NCI-H82 (cell line): ENCODE data around the gene MLANA.

Experiments
- DNase-seq: peaks from one replicate; lab custom pipeline; 2025; lab: John Stamatoyannopoulos, UW

Gene MLANA

GRCh38 chr9:5890641-5891040 lies at the start of gene MLANA:
Gene MLANA (plus strand): TSS chr9:5890889. CDS start chr9:5892475, 1,586 bp downstream.
- no peak for DNase-seq

GRCh38 chr9:5841771-5842573 lies 48.7 kb upstream of the MLANA start:
- no peak for DNase-seq

- no peak for DNase-seq
These were observed 47.5 kb upstream of the MLANA start for GRCh38 chr9:5842929-5843793.

DNA sequence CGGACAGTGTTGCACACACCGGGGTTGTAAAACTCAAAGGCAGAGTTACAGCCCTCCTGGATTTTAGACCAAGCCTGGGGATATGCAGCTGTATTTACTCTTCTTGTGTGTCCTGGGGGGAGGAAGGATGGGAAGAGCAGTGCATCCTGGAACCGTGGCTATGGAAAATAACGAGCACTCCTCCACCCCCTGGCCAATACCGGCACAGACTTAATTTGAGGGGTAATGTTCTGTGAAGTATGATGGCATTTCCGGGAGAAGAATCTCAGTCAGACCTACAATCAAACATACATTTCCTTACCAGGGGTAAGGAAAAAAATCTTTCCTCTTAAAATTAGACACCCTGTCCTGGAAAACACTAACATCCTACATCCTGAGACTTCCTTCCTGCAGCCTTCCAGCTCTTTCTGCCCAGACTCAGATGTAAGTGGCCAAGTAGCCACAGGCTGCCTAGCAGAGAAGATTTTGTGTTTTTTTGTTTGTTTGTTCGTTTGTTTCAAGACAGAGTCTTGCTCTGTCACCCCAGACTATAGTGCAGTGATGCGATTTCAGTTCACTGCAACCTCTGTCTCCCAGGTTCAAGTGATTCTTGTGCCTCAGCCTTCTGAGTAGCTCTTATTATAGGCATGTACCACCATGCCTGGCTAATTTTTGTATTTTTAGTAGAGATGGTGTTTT lies 46.8 kb upstream of the MLANA start:
- peak; percentile 1 for DNase-seq

DNA sequence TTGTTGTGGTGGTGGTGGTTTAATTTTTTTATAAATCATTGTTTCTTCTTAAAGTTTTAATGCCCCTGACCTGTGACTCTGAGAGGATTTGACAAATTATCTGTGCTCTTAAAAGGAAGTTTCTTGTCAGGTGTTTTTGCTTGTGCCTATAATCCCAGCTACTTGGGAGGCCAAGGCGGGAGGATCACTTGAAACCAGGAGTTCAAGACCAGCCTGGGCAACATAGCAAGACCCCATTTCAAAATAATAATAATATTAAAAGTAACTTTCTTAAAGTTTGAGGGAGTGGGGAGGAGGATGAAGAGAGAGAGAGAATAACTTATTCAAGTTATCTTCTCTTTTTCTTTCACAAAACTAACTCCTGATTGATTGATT lies 45.5 kb upstream of the MLANA start:
- no peak for DNase-seq

DNA sequence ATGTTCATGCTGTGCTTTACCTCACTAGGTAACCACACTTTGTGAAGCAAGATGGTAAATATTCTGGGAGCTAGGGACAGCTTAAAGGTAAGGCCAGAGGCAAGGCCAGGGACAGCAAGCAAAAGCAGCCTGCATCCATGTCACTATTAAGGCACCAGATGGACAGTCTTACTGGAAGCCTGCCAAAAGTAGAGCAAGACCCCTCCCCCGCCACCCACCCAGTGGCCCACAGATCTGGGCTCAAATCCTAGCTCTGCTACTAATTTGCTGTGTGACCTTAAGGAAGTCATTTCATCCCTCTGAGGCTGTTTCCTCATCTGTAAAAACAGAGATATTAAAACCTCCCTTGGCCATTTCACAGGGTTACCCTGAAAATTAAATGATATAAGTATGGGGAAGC lies 44.6 kb upstream of the MLANA start:
- DNase-seq = peak; percentile 83

GRCh38 chr9:5846501-5846921 lies 44.2 kb upstream of the MLANA start:
- no peak for DNase-seq

- DNase-seq = no peak
These were observed 42.3 kb upstream of the MLANA start for GRCh38 chr9:5848372-5848882.

- DNase-seq = no peak
These were observed 40.0 kb upstream of the MLANA start for GRCh38 chr9:5850724-5851122.

DNA sequence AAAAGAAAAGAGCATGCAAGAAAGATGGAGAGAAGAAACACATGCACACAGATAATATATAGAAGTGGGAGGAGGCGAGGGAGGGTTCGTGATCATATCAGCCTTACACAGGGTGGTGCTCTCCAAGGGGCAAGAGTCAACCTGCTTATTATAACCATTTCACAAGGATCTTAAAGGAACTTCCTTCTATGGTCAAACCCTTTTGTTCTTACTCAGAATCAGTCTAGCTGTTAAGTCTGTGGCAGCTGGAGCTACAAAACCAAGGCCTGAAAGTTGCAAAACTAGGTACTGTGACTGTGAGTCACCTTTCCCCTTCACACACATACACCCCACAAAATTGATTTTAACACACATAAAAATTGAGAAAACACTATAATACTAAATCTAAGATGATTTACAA lies 39.2 kb upstream of the MLANA start:
- no peak for DNase-seq

- no peak for DNase-seq
These were observed 37.7 kb upstream of the MLANA start for GRCh38 chr9:5852987-5853386.

DNA sequence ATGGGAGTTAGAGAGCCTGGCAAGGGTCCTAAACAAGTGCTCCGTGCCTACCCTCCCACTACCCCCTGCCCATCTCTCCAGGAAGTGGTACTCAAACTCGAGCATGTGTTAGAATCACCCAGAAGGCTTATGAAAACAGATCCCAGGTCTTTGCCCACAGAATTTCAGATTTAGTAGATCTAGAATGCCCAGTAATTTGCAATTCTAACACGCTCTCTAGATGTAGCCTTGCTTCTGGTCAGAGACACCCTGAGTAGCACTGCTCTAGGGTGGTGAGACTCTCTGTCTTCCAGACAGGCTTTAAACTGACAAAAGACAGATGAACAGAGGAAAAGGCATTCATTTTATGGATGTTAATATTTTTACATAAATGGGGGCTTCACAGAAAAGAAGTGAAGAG lies 37.1 kb upstream of the MLANA start:
- DNase-seq = no peak

GRCh38 chr9:5854063-5854790 lies 36.5 kb upstream of the MLANA start:
- no peak for DNase-seq

DNA sequence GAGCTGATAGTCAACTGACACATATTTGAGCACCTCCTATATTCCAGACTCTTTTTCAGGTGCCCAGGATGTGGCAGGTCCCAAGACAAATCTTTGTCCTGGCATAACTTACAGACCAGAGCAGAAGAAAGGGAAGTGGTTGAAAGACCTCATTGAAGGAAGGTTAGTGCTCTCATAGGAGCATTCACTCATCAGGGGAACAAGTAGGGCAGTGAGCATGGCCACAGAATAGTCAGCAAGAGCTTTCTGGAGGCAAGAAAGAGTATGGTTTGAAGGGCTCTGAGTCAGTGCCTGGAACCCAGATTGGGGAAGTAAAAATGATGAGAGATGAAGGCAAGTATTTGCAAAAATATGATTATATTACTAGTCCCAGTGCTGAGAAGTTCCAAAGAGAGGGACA lies 32.8 kb upstream of the MLANA start:
- DNase-seq = no peak

DNA sequence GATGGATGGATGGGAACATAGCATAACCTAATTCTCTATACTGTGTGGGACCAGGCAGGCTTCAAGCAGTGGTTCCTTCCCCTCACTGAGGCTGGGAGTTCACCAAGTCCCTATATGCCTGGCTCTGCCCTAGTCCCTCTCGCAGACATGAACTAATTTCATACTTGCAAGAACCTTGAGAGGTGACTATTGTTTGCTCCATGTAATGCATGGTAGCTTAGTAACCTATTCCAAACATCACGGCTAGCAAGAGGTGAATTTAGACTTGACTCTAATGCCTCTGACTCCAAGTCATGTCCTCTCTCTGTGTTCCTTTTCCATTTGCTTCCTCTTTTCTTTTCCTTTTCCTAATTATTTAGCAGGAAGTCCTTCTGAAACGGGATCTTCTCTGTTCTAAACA lies 31.9 kb upstream of the MLANA start:
- no peak for DNase-seq

DNA sequence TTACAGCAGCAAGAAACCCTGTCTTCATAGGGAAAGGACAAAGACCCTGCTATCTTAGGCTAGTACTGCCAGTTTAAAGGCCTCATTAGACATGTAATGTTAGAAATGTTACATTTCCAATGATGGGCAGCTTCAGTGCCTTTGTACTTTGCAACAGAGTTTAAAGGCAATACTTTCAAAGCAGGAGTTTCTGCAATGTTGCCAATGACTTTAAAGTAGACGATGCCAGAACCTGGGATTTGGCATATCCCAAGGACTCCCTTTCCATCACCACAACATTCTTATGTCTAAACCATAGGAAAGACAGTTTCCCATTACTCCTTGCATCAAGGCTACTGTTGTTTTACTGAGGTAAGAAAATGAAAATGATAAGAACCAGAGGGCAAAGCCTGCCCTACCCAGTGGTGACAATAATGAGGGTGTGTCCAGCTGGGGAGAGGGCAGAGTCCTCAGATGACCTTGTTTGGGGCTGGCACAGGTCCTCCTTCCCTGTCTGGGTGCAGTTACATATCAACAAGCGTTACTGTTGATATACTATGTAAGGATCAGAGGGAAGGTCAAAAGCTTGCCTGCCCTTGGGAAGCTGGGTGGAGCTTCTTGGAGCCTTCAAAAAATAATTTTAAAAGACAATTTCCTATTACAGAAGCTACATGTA lies 27.5 kb upstream of the MLANA start:
- DNase-seq = no peak

DNA sequence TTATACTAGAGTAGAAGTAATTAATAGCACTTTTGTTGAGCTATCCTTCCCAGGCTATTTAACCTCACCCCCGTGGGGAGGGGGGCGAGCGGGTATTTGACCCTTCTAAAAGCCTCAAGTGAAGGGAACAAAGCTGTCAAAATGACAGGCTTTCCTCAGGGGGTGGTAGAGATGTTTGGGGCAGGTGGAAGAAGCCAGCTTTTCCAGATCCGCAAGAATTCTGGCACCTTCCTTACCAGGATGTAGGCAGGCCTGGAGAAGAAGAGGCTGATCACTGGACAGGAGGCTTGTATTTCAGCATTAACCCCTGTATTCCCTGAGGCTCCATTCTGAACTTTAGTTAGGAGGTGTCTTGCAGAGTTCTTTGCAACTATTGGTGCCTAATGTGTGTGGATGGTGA lies 26.2 kb upstream of the MLANA start:
- DNase-seq = no peak

GRCh38 chr9:5866272-5866671 lies 24.4 kb upstream of the MLANA start:
- no peak for DNase-seq

DNA sequence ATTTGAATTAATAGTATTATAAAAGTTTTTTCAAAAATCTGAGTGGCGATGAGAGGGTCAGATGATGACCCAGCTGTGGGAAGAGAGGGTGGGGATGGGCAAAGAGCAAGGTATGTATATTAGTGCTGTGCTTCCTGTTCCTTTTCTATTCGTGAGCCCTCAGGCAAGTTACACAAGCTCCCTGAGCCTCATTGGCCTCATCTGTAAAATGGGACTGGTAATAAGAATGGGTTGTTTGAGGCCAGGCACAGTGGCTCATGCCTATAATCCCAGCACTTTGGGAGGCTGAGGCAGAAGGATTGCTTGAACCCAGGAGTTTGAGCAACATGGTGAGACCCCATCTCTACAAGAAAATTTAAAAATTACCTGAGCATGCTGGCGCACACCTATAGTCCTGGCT lies 24.0 kb upstream of the MLANA start:
- DNase-seq = no peak

- DNase-seq = no peak
These were observed 22.5 kb upstream of the MLANA start for GRCh38 chr9:5868235-5868634.

DNA sequence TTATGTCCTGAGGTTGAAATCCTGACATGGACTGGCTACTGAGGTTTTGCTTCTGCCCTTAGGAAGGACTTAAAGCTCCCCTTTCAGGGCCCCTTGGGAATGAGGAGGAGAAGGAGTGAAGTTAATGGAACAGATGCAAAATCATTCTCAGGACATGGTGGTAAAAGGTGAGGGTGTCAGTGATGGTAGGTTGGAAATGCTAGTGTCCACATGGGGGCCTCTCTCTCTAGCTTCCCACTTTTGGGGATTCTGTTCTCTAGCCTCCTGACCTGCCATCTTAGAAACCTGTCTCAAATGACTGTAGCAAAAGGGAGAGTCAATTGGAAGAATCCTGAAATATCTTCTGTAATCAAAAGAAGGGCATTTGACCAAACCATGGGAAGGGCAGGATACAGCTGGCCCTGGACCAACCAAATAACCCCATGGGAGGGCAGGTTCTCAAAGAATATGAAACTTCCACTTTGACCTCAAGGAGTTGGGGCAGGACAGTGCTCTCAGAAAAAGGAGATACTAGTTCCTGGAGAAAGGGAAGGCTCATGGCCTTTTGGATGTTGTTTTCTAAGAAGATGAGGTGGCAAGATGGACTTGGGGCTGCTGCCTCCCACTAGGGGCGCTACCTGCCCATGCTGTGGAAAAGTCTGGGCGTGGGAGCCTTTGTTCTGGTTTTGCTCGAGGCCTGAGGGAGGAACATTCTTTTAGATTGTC lies 21.2 kb upstream of the MLANA start:
- DNase-seq = peak; percentile 8
